Duodenal mucosa (tissue), 2 donors: ENCODE results near the gene TMPRSS12.
A peak's percentile ranks its signal among the peaks of the same experiment; 100 is the strongest.
"Not testable (repeated sequence)": the region's sequence is repeated elsewhere in the genome, so short reads cannot be mapped to it uniquely, and the experiment has no call there.

Experiments
- H3K27ac ChIP-seq: one replicate; pipeline ENCODE4 v1.7.0; 2013; ENCODE audit warnings: low read depth, low read length
- H3K27me3 ChIP-seq, 2 donors: one replicate each; pipeline ENCODE4 v1.7.0; 2013; ENCODE audit warnings: low read length in 2 of 2, control low read depth in 1 of 2; ENCODE audit not compliant: insufficient read depth in 2 of 2, control insufficient read depth in 1 of 2
- H3K36me3 ChIP-seq, 2 donors: one replicate each; pipeline ENCODE4 v1.7.0; 2013; ENCODE audit warnings: low read length in 2 of 2, control low read depth in 1 of 2; ENCODE audit not compliant: insufficient read depth in 2 of 2, control insufficient read depth in 1 of 2
- H3K4me1 ChIP-seq, 2 donors: one replicate each; pipeline ENCODE4 v1.7.0; 2013; ENCODE audit warnings: low read length in 2 of 2, control low read depth in 1 of 2; ENCODE audit not compliant: insufficient read depth in 2 of 2, control insufficient read depth in 1 of 2
- H3K4me3 ChIP-seq, 2 donors: one replicate each; pipeline ENCODE4 v1.7.0; 2013; ENCODE audit warnings: low read length in 2 of 2, low read depth in 1 of 2
- H3K9ac ChIP-seq, 2 donors: one replicate each; pipeline ENCODE4 v1.7.0; 2013; ENCODE audit warnings: low read length in 2 of 2, low read depth in 1 of 2
- H3K9me3 ChIP-seq, 2 donors: one replicate each; pipeline ENCODE4 v1.7.0; 2013; ENCODE audit warnings: low read length in 2 of 2, control low read depth in 1 of 2; ENCODE audit not compliant: control insufficient read depth in 1 of 2

The TMPRSS12 gene

DNA sequence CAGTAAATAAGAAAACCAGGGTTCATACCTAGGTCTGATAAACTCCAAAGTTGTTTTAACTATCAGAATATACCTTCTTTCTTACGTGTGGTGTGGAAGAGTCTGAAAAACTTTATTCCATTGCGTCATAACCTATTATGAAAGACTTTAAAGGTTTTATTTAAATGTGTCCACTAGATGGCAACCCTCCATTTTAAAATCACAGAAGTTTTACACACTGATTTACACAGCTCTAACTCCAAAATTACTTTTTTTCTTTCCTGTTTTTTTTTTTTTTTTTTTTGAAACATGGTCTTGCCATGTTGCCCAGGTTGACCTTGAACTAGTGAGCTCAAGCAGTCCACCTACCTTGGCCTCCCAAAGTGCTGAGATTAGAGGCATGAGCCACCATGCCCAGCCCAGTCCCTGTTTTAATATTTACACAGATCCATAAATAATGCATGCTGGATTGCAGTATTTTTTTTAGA lies 17.3 kb upstream of the TMPRSS12 start:
- Histone ChIP-seq H3K27ac (no peak overlapping the region), H3K9ac (peak overlapping the region in 1 of 2 donors; percentile 27)

DNA sequence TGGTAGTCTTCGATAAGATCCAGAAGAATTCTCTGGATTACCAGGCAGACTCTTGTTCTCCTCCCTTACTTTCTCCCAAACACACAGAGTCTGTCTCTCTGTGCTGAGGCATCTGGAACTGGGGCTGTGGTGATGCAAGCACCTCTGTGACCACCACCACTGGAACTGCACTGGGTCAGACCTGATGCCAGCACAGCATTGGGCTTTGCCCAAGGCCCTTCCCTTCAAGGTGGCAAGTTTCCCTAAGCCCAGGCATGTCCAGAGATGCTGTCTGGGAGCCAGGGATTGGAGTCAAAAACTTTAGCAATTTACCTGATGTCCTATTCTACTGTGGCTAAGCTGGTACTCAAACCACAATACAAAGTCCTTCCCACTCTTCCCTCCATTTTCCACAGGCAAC lies 14.6 kb upstream of the TMPRSS12 start:
- Histone ChIP-seq H3K9me3 (peaks cover 0 to under 1% of the 10 kb centered on the region in 2 donors), H3K27ac (no peak overlapping the region), H3K36me3 (no peaks in the 10 kb centered on the region), H3K9ac (no peak overlapping the region), H3K4me3 (no peak overlapping the region), H3K27me3 (no peaks in the 10 kb centered on the region), H3K4me1 (no peaks in the 10 kb centered on the region)

More for the DNA sequence above, 17.3 kb upstream of the TMPRSS12 start:
- Histone ChIP-seq H3K9me3 (no peaks in the 10 kb centered on the region), H3K4me1 (no peaks in the 10 kb centered on the region), H3K36me3 (no peaks in the 10 kb centered on the region), H3K27me3 (no peaks in the 10 kb centered on the region), H3K4me3 (no peak overlapping the region)

DNA sequence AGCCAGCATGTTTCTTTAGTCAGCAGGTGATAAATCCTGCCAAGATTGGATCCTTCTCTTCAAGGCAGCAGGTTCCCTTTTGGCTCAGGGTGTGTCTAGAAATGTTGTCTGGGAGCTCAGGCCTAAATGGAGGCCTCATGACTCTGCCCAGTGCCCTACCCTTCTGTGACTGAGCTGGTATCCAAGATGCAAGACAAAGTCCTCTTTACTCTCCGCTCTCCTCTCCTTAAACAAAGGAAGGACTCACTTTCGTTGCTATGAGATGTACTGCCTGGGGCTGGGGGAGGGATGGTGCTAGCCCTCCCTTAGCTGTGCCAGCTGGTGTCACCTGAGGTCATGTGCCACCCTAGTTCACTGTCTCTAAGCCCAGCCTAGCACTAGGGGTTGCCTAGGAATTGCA lies 13.8 kb upstream of the TMPRSS12 start:
- H3K4me1 ChIP-seq = no peaks in the 10 kb centered on the region
- H3K27me3 ChIP-seq = no peaks in the 10 kb centered on the region
- peaks cover 4 to 6% of the 10 kb centered on the region in 2 donors for H3K9me3 ChIP-seq
- no peaks in the 10 kb centered on the region for H3K36me3 ChIP-seq
- H3K27ac ChIP-seq = no peak overlapping the region
- H3K4me3 ChIP-seq = no peak overlapping the region
- H3K9ac ChIP-seq = no peak overlapping the region

DNA sequence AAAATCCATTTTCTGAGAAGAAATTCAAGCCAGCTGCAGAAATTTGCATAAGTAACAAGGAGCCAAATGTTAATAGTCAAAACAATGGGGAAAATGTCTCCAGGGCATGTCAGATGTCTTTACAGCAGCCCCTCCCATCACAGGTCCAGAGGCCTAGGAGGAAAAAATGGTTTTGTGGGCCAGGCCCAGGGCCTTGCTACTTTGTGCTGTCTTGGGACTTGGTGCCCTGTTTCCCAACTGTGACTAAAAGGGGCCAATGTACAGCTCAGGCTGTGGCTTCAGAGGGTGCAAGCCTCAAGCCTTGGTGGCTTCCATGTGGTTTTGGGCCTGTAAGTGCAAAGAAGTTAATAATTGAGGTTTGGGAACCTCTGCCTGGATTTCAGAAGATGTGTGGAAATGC lies 8.9 kb upstream of the TMPRSS12 start:
- not testable (repeated sequence) for H3K27ac ChIP-seq, H3K4me1 ChIP-seq, H3K9ac ChIP-seq, H3K36me3 ChIP-seq, H3K4me3 ChIP-seq, H3K27me3 ChIP-seq
- peaks cover 4 to 12% of the 10 kb centered on the region in 2 donors for H3K9me3 ChIP-seq

DNA sequence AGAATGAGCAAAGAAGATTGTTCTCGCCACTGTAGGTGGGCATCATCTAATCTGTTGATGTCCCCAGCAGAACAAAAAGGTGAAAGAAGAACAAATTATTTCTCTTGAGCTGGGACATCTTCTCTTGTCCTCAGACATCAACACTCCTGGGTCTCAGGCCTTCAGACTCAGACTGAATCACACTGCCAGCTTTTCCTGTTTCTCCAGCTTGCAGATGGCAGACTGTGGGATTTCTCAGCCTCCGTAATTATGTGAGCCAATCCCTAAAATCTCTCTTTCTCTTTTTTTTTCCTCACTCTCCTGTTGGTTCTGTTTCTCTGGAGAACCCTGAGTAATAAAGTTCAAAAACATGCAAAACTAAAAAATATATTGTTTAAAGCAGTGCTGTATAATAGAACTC lies 3.7 kb upstream of the TMPRSS12 start:
- peaks cover 0 to 5% of the 10 kb centered on the region in 2 donors for H3K4me1 ChIP-seq
- H3K27ac ChIP-seq = no peak overlapping the region
- H3K9me3 ChIP-seq = peaks cover 0 to 4% of the 10 kb centered on the region in 2 donors
- H3K9ac ChIP-seq = no peak overlapping the region
- H3K27me3 ChIP-seq = peaks cover 0 to 2% of the 10 kb centered on the region in 2 donors
- no peaks in the 10 kb centered on the region for H3K36me3 ChIP-seq
- H3K4me3 ChIP-seq = no peak overlapping the region

DNA sequence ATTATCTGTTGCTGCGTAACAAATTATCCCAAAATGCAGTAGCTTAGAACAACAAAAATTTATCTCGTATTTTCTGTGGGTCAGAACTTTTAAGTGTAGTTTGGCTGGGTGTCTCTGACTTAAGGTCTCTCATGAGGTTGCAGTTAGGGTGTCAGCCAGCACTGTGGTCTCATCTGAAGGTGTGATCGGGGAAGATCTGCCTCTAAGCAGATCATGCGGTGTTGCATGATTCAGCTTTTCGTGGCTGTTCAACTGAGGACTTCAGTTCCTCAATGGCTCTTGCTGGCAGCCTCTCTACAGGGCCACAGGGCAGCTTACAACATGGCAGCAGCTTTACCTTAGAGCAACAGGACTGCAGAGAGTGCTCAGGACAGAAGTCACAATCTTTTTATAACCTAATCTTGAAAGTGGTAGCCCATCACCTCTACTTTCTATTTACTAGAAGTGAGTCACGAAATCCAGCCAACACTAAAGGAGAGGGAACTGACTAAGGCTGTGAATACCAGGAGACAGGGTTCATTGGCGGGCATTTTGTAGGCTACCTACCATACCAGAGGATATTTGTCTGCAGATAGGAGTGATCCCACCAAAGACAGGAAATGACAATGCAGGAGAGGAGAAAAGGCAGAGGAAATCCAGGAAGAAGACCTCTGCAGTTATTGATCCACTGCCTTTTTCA lies 1.8 kb upstream of the TMPRSS12 start:
- no peaks in the 10 kb centered on the region for H3K36me3 ChIP-seq
- H3K9ac ChIP-seq = no peak overlapping the region
- no peaks in the 10 kb centered on the region for H3K9me3 ChIP-seq
- H3K27me3 ChIP-seq = peaks cover 0 to 2% of the 10 kb centered on the region in 2 donors
- H3K27ac ChIP-seq = no peak overlapping the region
- no peak overlapping the region for H3K4me3 ChIP-seq
- peaks cover 0 to 5% of the 10 kb centered on the region in 2 donors for H3K4me1 ChIP-seq

DNA sequence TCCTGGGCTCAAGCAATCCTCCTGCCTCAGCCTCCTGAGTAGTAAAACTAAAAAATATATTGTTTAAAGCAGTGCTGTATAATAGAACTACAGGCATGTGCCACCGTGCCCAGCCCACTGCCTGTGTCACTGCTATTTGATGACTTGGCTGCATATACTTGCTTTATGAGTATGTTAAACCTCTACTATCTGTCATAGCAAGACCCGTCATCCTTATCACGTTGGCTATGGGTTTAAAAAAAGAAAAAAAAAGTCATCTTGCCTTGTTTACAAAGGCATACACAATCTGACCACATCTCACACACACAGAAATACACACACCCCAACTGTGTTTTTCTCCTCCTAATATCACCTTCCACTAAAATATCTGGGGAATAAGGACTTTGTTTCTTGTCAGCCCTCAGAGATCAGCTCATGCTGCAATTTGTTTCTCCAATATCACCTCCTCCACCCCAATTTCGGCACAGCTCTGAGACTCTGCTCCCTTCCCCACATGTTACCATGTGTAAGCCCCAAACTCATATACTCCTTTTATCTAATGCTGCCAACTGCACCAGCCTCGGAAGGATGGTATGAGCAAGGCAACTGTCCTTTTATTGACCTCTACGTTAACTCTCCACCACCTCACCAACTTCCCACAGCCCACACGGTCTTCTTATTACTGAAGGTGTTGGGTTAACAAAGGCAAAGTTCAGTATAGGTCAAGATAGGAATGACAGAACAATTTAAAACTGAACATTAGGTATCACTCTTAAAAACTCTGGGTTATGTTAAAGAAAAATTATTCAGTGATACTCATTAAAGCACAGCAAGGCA lies 802 bp upstream of the TMPRSS12 start:
- Histone ChIP-seq H3K4me3 (no peak overlapping the region), H3K27me3 (peaks cover 0 to 2% of the 10 kb centered on the region in 2 donors), H3K4me1 (peaks cover 0 to 5% of the 10 kb centered on the region in 2 donors), H3K36me3 (no peaks in the 10 kb centered on the region), H3K9ac (no peak overlapping the region), H3K9me3 (no peaks in the 10 kb centered on the region), H3K27ac (no peak overlapping the region)

DNA sequence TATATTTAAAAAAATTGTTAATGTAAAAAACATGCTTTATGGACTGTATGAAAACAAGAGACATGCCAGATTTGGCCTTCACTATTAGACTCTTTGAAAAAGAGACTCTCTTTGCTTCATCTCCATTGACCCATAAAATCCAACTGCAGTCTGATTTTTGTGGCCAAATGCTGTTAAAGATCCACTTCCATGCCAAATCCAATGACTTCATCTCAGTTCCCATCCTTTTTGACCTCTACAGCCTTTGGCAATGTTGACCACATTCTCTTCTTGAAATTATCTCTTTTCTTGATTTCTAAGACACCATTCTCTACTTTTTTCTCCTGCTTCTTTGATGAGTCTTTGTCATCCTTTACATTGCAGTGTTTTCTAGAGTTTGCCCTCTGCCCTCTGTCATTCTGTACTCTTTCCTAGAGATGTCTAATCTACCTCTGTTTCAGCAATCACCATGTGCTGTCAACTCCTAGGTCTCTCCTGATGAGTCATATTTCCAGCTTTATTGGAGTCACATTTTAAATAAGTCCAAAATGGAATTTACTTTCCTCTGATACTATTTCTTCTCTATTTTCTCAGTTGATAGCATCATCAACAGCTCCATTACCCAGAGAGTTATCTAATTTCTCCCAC lies 2.4 kb downstream of the TMPRSS12 start:
- Histone ChIP-seq H3K36me3 (no peaks in the 10 kb centered on the region), H3K9ac (no peak overlapping the region), H3K27ac (no peak overlapping the region), H3K9me3 (no peaks in the 10 kb centered on the region), H3K27me3 (peaks cover 0 to 2% of the 10 kb centered on the region in 2 donors), H3K4me3 (no peak overlapping the region), H3K4me1 (peaks cover 0 to 5% of the 10 kb centered on the region in 2 donors)

DNA sequence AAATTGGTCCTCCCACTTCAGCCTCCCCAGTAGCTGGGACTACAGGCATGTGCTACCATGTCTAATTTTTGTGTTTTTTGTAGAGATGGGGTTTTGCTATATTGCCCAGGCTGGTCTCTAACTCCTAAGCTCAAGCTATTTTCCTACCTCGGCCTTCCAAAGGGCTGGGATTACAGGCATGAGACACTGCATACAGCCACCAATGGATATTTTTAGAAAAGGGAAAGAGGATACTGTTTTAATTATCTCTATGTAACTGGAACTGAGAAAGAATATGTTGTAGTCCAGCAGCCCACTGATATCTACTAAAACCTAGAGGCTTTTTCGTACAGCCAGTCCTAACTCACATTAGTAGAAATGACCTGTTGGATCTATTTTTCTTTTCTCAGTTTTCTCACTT lies 6.2 kb downstream of the TMPRSS12 start:
- Histone ChIP-seq H3K27ac (no peak overlapping the region), H3K9me3 (no peaks in the 10 kb centered on the region), H3K36me3 (no peaks in the 10 kb centered on the region)

DNA sequence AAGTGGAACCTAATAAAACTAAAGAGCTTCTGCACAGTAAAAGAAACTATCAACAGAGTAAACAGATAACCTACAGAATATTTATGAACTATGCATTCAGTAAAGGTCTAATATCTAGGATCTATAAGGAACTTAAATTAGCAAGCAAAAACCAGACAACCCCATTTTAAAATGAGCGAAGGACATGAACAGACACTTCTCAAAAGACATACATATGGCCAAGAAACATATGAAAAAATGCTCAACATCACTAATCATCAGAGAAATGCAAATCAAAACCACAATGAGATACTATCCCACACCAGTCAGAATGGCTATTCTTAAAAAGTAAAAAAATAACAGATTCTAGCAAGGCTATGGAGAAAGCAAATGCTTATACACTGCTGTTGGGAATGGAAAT lies 12.5 kb downstream of the TMPRSS12 start:
- not testable (repeated sequence) for H3K4me3 ChIP-seq, H3K36me3 ChIP-seq, H3K9me3 ChIP-seq, H3K27me3 ChIP-seq, H3K9ac ChIP-seq, H3K27ac ChIP-seq, H3K4me1 ChIP-seq

More for the DNA sequence above, 6.2 kb downstream of the TMPRSS12 start:
- H3K4me3 ChIP-seq = no peak overlapping the region
- H3K27me3 ChIP-seq = peaks cover 0 to 4% of the 10 kb centered on the region in 2 donors
- no peaks in the 10 kb centered on the region for H3K4me1 ChIP-seq
- no peak overlapping the region for H3K9ac ChIP-seq
